Tibial nerve (tissue), 4 donors: Measurements from ENCODE around the gene GOSR1.

Source experiments
- CTCF ChIP-seq, 5 experiments: fragments of 200-600 bp in 3 of 5; fragments of 450-650 bp in 2 of 5; sonication (generic) in 3 of 5; IDR thresholded peaks; one replicate each; pipeline ENCODE4 v1.5.1; 2016 to 2019; ENCODE audit warnings: antibody characterized with exemption in 5 of 5, mild to moderate bottlenecking in 3 of 5, moderate library complexity in 2 of 5
- EP300 ChIP-seq, 2 donors: sonication (generic); formaldehyde crosslinking; IDR thresholded peaks; one replicate each; pipeline ENCODE4 v1.6.1; 2017; ENCODE audit warnings: antibody characterized with exemption in 2 of 2, mild to moderate bottlenecking in 1 of 2
- POLR2A ChIP-seq, 2 donors: fragments of 450-650 bp; IDR thresholded peaks; one replicate each; pipeline ENCODE4 v1.6.1; 2017; ENCODE audit warnings: antibody characterized with exemption in 2 of 2, mild to moderate bottlenecking in 2 of 2, moderate library complexity in 2 of 2

GRCh38 chr17:30493780-30494179 is 16.6 kb downstream of the GOSR1 start:
- TF ChIP-seq CTCF (IDR thresholded peaks at IDR 0.05) (no peak), POLR2A (IDR thresholded peaks at IDR 0.05) (no peak), EP300 (IDR thresholded peaks at IDR 0.05) (no peak)
